ENCODE results near the gene TUBA3E. TPM values are rescaled to one million over a fixed set of nuclear protein-coding genes. Genes with fewer than 3 reads are reported as not detected.
A peak's percentile ranks its signal among the peaks of the same experiment; 100 is the strongest.
"Not testable (repeated sequence)": the region's sequence is repeated elsewhere in the genome, so short reads cannot be mapped to it uniquely, and the experiment has no call there.

TUBA3E gene
- total and polyA plus RNA-seq, 2 donors (not counting 3 experiments of a cell fraction or from before 2014, with no cell fraction given): not detected

DNA sequence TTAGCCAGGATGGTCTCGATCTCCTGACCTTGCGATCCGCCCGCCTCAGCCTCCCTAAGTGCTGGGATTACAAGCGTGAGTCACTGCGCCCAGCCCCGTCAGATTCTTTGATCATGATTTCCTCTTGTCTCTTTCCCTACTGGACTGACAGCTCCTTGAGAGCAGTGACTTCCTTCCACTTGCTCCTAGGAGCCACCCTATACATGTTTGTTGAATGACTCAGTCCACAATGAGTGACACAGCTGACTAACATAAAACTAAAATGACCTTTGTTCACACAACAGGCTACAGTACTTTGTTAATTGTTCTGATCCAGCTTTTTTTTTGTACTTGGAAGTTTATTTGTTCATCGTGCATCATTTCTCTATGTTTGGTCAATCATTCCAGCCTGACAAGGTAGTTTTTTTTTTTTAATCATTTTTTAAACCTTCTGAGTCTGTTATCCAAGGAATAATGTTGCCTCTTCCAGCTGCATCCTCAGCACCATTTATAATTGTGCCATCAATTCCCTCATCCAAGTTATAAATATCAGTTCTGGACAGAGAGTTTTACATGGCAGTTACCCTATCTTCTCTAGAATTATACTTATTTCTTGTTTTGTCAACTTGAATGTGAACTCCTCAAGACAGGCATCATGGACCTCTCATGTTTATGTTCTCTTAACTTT, 42.9 kb upstream of the TUBA3E start:
- intact Hi-C loops (cut with micrococcal nuclease): loop anchor here (10.0 kb wide), 1 partner anchor 94 kb away; no protein-coding TSS in a partner anchor
- TF ChIP-seq FOS (IDR thresholded peaks at IDR 0.05; ENCODE audit: borderline replicate concordance, insufficient read depth, low read length): peak; percentile 85
- TF ChIP-seq, protein P1, sequence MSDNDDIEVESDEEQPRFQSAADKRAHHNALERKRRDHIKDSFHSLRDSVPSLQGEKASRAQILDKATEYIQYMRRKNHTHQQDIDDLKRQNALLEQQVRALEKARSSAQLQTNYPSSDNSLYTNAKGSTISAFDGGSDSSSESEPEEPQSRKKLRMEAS (IDR thresholded peaks at IDR 0.05; ENCODE audit: insufficient read depth, insufficient read length): no peak
- peak; percentile 54 for TF ChIP-seq POLR2AphosphoS5 (IDR thresholded peaks at IDR 0.05; ENCODE audit: insufficient read depth, low read depth, low read length)
- peak; percentile 68 for TF ChIP-seq JUN (IDR thresholded peaks at IDR 0.05; ENCODE audit: borderline replicate concordance, insufficient read depth, insufficient read length, low read depth)
- POLR2A ChIA-PET: no interaction called here
- Histone ChIP-seq H3K36me3 (ENCODE audit: control insufficient read depth in 2 of 2, extremely low read depth in 1 of 2, insufficient read depth in 2 of 2, low read length in 2 of 2) (no peaks in the 10 kb centered on the region), H3K4me3 (replicated peaks in 1 of 3; ENCODE audit: insufficient read depth in 1 of 3, low read depth in 1 of 3, low read length in 3 of 3) (no peak overlapping the region), H3K27ac (ENCODE audit: insufficient read depth, low read depth, low read length) (no peak overlapping the region), H3K9me1 (replicated peaks; ENCODE audit: control insufficient read depth, extremely low read depth, insufficient read depth, low read length) (no peaks in the 10 kb centered on the region), H3K79me2 (ENCODE audit: control insufficient read depth, insufficient read depth, low read length) (no peaks in the 10 kb centered on the region), H3K9ac (replicated peaks; ENCODE audit: extremely low read depth, insufficient read depth, low read length) (no peak overlapping the region), H2AFZ (ENCODE audit: low read depth, low read length) (no peak overlapping the region), H3K9me3 (replicated peaks; ENCODE audit: control insufficient read depth, insufficient read depth, low read length) (no peaks in the 10 kb centered on the region), H3K27me3 (ENCODE audit: control insufficient read depth in 2 of 2, insufficient read depth in 2 of 2, low read length in 2 of 2) (no peaks in the 10 kb centered on the region), H4K20me1 (replicated peaks; ENCODE audit: control insufficient read depth, extremely low read depth, insufficient read depth, low read length) (no peaks in the 10 kb centered on the region), H3K4me2 (ENCODE audit: insufficient read depth, low read length) (no peak overlapping the region), H3K4me1 (ENCODE audit: control insufficient read depth, extremely low read depth, insufficient read depth, low read length) (no peaks in the 10 kb centered on the region)
- BruUV-seq (replicated peaks): no TSS peak
- dilution Hi-C loops (cut with MboI; ENCODE audit: extremely low pct_ligation_motif_present, low sequenced_read_pairs): no loop called here
- FAIRE-seq (peak; percentile 89), DNase-seq (ENCODE audit: low read depth, low spot score) (peak; percentile 61)
- CTCF ChIA-PET: interaction anchor here (1.2 to 1.3 kb wide), 2 partner anchors 9 to 317 kb away, joined by 3 read pairs; no protein-coding TSS in a partner anchor

DNA sequence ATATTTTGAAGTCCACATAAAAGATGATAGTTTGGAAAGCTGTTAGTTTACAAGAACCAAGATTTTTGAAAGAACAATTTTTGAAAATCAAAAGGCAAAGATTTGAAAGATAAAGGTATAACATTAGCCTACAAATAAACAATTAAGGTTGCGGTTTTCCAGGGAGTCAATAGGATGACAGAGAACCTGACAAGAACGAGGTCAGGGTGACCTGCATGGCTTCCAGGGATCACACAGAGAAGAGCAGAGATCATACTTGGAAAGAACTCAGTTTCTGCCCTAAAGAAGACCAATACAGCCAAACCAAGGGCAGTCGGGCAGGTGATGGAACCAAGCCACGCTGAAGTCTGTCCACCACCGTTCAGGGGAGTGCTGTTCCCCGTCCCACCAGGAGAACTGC, 41.3 kb upstream of the TUBA3E start:
- H3K79me2 ChIP-seq (ENCODE audit: control insufficient read depth, insufficient read depth, low read length); H3K9ac ChIP-seq (replicated peaks; ENCODE audit: extremely low read depth, insufficient read depth, low read length); CTCF ChIA-PET; H4K20me1 ChIP-seq (replicated peaks; ENCODE audit: control insufficient read depth, extremely low read depth, insufficient read depth, low read length); H2AFZ ChIP-seq (ENCODE audit: low read depth, low read length); FAIRE-seq; H3K27ac ChIP-seq (ENCODE audit: insufficient read depth, low read depth, low read length); DNase-seq (ENCODE audit: low read depth, low spot score); H3K9me1 ChIP-seq (replicated peaks; ENCODE audit: control insufficient read depth, extremely low read depth, insufficient read depth, low read length); POLR2A ChIA-PET; H3K4me1 ChIP-seq (ENCODE audit: control insufficient read depth, extremely low read depth, insufficient read depth, low read length); H3K4me3 ChIP-seq (replicated peaks in 1 of 3; ENCODE audit: insufficient read depth in 1 of 3, low read depth in 1 of 3, low read length in 3 of 3); intact Hi-C loops (cut with micrococcal nuclease); BruUV-seq (replicated peaks); H3K27me3 ChIP-seq (ENCODE audit: control insufficient read depth in 2 of 2, insufficient read depth in 2 of 2, low read length in 2 of 2); H3K36me3 ChIP-seq (ENCODE audit: control insufficient read depth in 2 of 2, extremely low read depth in 1 of 2, insufficient read depth in 2 of 2, low read length in 2 of 2); H3K4me2 ChIP-seq (ENCODE audit: insufficient read depth, low read length); dilution Hi-C loops (cut with MboI; ENCODE audit: extremely low pct_ligation_motif_present, low sequenced_read_pairs); H3K9me3 ChIP-seq (replicated peaks; ENCODE audit: control insufficient read depth, insufficient read depth, low read length): not testable (repeated sequence)

DNA sequence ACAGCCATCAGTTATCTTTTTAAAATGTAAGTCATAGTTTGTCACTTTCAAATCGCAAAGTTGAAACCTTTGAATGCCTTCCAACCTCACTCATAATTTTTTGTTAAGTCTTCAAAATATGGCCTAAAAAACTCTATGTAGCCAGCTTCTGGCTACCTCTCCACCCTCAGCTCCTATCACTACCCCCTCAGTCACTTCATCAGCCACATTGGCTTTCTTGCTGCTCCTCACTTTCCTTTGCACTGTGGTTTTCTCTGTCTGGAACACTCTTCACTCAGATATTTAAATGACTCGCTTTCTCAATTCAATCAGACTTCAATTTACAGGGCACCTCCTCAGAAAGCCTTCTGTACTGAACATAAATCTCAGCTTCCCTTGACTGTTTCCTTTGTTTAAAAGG, 34.8 kb upstream of the TUBA3E start:
- H3K4me2 ChIP-seq (ENCODE audit: insufficient read depth, low read length); FAIRE-seq; H3K27ac ChIP-seq (ENCODE audit: insufficient read depth, low read depth, low read length); CTCF ChIA-PET; POLR2A ChIA-PET; BruUV-seq (replicated peaks); H3K79me2 ChIP-seq (ENCODE audit: control insufficient read depth, insufficient read depth, low read length); dilution Hi-C loops (cut with MboI; ENCODE audit: extremely low pct_ligation_motif_present, low sequenced_read_pairs); H3K9ac ChIP-seq (replicated peaks; ENCODE audit: extremely low read depth, insufficient read depth, low read length); DNase-seq (ENCODE audit: low read depth, low spot score); H3K9me1 ChIP-seq (replicated peaks; ENCODE audit: control insufficient read depth, extremely low read depth, insufficient read depth, low read length); H2AFZ ChIP-seq (ENCODE audit: low read depth, low read length); intact Hi-C loops (cut with micrococcal nuclease); H3K9me3 ChIP-seq (replicated peaks; ENCODE audit: control insufficient read depth, insufficient read depth, low read length); H3K4me1 ChIP-seq (ENCODE audit: control insufficient read depth, extremely low read depth, insufficient read depth, low read length); H3K36me3 ChIP-seq (ENCODE audit: control insufficient read depth in 2 of 2, extremely low read depth in 1 of 2, insufficient read depth in 2 of 2, low read length in 2 of 2); H4K20me1 ChIP-seq (replicated peaks; ENCODE audit: control insufficient read depth, extremely low read depth, insufficient read depth, low read length); H3K27me3 ChIP-seq (ENCODE audit: control insufficient read depth in 2 of 2, insufficient read depth in 2 of 2, low read length in 2 of 2); H3K4me3 ChIP-seq (replicated peaks in 1 of 3; ENCODE audit: insufficient read depth in 1 of 3, low read depth in 1 of 3, low read length in 3 of 3): not testable (repeated sequence)

Measured in endothelial cell of umbilical vein (primary cell).